HG03139 (cell line): ENCODE data around the gene CEL.
A peak's percentile ranks its signal among the peaks of the same experiment; 100 is the strongest.

Experiments
- ATAC-seq: cut with Tn5 transposase; IDR thresholded peaks from one replicate; pipeline ENCODE4 v1.9.1; 2021; ENCODE audit not compliant: unreplicated experiment

CEL gene

DNA sequence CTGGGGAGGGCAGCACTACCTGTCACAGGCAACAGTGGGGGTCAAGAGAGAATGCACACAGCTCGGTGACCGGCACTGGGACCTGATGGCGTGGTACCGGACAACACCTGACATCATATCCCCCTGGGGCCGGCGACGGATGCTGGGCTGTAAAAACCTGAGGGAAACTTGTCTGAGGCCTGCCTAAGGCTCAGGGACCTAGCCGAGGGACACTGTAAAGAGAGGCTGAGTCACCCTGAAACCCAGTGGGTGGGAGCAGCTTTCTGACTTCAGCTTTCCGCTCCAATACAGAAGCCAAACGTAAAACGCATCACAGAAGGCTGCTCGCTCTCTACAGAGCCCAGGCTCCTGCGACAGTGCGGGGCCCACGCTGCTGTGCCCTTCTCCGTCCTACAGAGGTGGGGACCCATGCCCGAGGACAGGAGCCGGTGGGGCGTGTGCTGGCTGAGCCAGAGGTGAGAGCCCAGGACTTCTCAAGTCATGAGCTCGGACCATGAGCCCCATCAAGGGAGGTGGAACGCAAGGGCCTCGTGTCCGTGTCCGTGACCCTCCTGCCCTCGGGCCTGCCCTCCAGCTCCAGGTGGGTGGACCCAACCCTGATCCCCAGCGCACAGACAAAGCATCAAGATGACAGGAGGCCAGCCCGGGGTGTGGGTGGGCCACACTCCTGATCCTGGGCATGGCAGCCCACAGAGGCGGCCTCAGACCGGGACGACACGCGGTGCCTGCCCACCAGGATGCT lies 54.0 kb downstream of the CEL start:
- peak; percentile 42 for ATAC-seq

GRCh38 chr9:133116346-133117231 lies 54.8 kb downstream of the CEL start:
- ATAC-seq: no peak

DNA sequence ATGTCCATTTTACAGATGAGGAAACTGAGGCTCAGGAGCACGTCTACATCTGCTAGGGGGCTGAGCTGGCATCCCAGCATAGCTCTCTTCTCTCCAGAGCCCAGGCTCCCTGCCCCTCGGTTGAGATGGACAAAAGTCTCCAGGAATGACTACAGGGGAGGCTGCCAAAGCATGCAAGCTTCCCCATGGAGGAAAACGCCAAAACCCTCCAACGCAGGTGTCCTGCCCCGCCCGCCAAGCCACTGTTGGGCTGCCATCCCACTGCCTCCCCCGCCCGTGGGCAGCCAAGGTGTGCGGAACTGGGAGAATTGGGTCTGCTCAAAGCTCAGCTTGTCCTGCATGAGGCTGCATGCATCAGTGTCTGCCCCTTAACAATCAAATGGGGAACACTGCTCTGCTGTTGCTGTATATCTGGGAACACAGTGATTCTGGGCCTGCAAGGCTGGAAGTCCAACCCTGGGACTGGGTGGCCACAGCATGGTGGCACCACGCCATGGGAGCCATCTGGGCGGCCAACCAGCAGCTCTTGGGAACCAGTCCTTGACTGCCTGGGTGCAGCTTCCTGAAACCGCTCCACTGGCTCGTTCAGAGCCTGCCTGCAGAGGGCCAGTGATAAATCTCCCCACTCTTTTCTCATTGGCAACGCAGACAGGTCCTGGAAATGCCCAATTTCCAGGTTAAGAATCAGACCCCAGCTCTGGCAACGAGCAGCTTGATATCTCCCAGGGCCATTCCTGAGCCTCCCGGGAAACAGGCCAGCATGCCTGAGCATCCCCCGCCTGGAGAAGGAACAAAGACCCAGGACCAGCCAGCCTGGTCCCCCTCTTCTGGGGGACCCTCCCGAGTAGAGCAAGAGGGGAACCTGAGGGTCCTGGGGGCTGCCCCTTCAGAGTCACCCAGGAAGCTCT lies 55.7 kb downstream of the CEL start:
- no peak for ATAC-seq

DNA sequence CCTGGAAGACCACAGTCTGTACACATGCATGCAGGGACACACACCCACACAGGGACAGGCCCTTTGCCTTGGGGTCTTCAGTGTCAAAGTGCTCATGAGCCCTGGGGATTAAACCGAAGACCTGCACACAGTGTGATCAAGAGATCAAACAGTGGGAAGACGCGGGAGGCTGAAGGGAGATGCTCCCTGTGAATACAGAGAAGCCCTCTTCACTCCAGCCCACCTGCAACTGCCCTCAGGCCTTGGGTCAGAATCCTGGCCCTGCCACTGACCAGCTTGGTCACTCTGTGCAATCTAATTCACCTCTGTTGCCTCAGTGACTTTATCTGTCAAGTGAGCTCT lies 56.4 kb downstream of the CEL start:
- ATAC-seq: no peak

- ATAC-seq: no peak
These were observed 56.8 kb downstream of the CEL start for GRCh38 chr9:133118568-133118967.

DNA sequence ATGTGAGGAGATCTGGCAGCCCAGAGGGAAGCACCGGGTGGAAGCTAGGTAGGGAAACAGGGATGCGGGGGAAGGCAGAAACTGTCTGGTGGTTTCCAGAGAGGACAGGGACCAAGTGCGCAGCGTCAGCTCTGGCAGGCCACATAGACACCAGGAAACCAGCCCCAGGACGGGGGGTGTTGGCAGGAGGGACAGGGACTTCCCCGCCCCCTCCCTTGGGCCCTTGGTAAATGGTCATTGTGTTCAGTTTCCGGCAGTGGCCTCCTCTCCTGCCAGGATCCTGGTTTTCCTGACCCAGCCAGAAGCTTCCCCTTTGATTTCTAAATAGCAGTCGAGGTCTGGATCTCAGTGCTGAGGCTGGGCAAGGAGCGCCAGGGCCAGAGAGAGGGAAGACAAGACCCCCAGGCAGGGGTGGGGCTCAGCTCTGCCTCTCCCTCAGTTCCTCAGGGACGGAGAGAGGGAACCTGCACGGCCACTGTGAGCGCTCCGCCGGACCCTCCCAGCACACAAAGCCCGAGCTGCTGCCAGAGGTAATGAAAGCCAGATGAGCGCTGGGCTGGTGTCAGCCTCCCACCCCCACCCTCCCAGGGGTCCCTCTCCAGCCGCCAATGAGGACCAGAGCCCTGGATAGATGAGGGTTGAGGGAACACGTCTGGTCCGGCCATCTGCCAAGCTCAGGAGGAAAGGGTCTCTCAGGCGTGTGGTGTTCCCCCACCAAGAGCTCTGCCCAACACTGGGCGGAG lies 57.5 kb downstream of the CEL start:
- no peak for ATAC-seq

DNA sequence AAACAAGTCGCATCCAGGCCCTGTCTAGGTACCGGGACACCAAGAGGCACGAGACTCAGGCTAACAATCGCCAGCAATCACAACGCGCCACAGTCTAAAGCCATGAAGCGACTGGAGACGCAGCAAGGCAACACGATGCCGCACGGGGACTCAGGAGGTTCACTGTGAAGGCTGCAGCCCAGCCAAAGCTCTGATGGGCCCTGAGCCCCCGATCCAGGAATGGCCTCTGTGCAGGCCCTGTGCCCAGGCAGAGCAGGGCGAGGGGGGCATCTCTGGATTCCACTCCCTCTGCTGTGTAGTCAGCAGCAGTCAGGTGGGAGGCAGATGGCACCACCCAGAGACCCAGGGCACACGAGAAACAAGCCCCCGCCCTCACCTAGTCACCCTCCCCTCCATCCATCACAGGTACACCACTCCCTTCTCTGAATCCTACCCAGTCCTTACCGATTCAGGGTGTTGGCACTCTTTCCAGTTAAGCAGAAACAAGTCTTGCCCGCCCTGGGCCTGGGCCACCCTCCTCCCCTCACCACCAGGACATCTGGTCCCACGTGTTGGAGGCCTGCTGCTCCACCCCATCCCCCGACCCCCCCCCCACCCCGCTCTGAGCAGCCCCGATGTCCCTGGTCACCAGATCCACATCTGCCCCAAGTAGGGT lies 58.2 kb downstream of the CEL start:
- ATAC-seq: no peak

DNA sequence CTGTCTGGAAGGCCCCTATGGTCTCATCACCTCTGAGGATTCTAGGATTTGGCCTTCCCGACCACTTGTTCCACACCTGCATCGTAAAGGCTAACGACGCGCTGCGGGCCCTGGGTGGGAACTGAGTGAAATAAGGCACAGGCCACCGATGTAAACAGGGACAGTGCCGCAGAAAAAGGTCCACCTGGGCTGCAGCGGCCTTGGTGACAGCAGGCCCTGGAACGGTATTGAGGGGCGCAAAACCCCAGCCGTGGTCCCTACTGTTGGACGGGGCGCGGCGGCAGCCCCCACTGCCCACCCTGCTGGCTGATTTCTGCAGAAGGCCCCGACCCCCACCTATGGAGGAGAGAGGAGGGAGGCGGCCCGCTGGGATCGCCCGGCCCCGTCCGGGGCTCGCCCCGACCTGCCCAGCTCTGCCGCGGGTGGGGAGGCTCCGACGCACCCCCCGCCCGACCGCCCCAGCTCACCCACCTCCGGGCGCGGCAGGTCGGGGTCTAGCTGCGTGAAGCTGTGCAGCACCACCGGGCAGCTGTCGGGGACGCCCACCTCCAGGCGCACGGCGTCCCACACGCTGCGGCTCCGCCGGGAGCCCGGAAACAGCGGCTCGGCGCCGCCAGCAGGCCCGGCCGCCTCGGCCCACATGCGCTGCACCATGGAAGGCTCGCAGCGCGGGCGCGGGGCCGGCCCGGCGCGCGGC lies 58.9 kb downstream of the CEL start:
- ATAC-seq: peak; percentile 37
